ENCODE measurements around the gene HOXC9. TPM values are rescaled to one million over a fixed set of nuclear protein-coding genes. Genes with fewer than 3 reads are reported as not detected.

HOXC9 gene
- total RNA-seq, 4 donors from 2014 or later: 7.6 to 25.1 (median 13.0) TPM

GRCh38 chr12:53969588-53970259 lies 30.2 kb upstream of the HOXC9 start:
- TF ChIP-seq CTCF (IDR thresholded peaks at IDR 0.05; ENCODE audit: low read depth): no peak

GRCh38 chr12:53970451-53970850 lies 29.5 kb upstream of the HOXC9 start:
- TF ChIP-seq CTCF (IDR thresholded peaks at IDR 0.05; ENCODE audit: low read depth): no peak

- no peak for TF ChIP-seq CTCF (IDR thresholded peaks at IDR 0.05; ENCODE audit: low read depth)
Observed at GRCh38 chr12:53971129-53971528, 28.8 kb upstream of the HOXC9 start.

- TF ChIP-seq CTCF (IDR thresholded peaks at IDR 0.05; ENCODE audit: low read depth): no peak
Observed at GRCh38 chr12:53971686-53972085, 28.3 kb upstream of the HOXC9 start.

GRCh38 chr12:53972152-53972702 lies 27.7 kb upstream of the HOXC9 start:
- TF ChIP-seq CTCF (IDR thresholded peaks at IDR 0.05; ENCODE audit: low read depth): no peak

GRCh38 chr12:53972722-53973235 lies 27.2 kb upstream of the HOXC9 start, which contains the start of gene HOXC11:
Gene HOXC11, plus strand, starts transcription at chr12:53973126. Its CDS starts 116 bp downstream, at chr12:53973242.
- no peak for TF ChIP-seq CTCF (IDR thresholded peaks at IDR 0.05; ENCODE audit: low read depth)

GRCh38 chr12:53973236-53974042 lies 26.5 kb upstream of the HOXC9 start:
- TF ChIP-seq CTCF (IDR thresholded peaks at IDR 0.05; ENCODE audit: low read depth): no peak
